Measurements from ENCODE around the gene SMIM36.
"Not testable (repeated sequence)": the region's sequence is repeated elsewhere in the genome, so short reads cannot be mapped to it uniquely, and the experiment has no call there.

Gene SMIM36

GRCh38 chr17:55433029-55433628 is 78.1 kb downstream of the SMIM36 start:
- no peak overlapping the region for H3K4me2 ChIP-seq (ENCODE audit: low read depth, low read length)
- H3K9me2 ChIP-seq (replicated peaks; ENCODE audit: insufficient read depth, low read length): no peaks in the 10 kb centered on the region
- no peak overlapping the region for H3K4me3 ChIP-seq (ENCODE audit: low read length)
- no peaks in the 10 kb centered on the region for H3K27me3 ChIP-seq (replicated peaks; ENCODE audit: insufficient read depth, low read length)
- H3K79me2 ChIP-seq (ENCODE audit: low read length): no peaks in the 10 kb centered on the region
- no peak overlapping the region for H3K9ac ChIP-seq (ENCODE audit: low read length)
- no peaks in the 10 kb centered on the region for H3K36me3 ChIP-seq (replicated peaks; ENCODE audit: insufficient read depth, low read length)
- no peak overlapping the region for H3K27ac ChIP-seq (ENCODE audit: low read length)
- H3F3A ChIP-seq (ENCODE audit: insufficient read depth, low read length): peaks cover 9% of the 10 kb centered on the region
- no peaks in the 10 kb centered on the region for H4K20me1 ChIP-seq (ENCODE audit: insufficient read depth, low read length)
- H2AFZ ChIP-seq (ENCODE audit: low read length): no peak overlapping the region
- H3K9me3 ChIP-seq (replicated peaks; ENCODE audit: insufficient read depth, low read length): no peaks in the 10 kb centered on the region
- DNase-seq: no peak
- peaks cover 19% of the 10 kb centered on the region for H3K4me1 ChIP-seq (ENCODE audit: low read length)
- TF ChIP-seq EZH2 (optimal IDR thresholded peaks at IDR 0.05; ENCODE audit: low read depth, low read length) (no peak), CTCF (IDR thresholded peaks at IDR 0.05; ENCODE audit: low read length) (no peak), EZH2phosphoT487 (IDR thresholded peaks at IDR 0.05; ENCODE audit: low read length) (no peak)

- no peak overlapping the region for H3K27ac ChIP-seq (ENCODE audit: low read length)
- H3K9ac ChIP-seq (ENCODE audit: low read length): no peak overlapping the region
- no peaks in the 10 kb centered on the region for H3K9me2 ChIP-seq (replicated peaks; ENCODE audit: insufficient read depth, low read length)
- no peaks in the 10 kb centered on the region for H3K79me2 ChIP-seq (ENCODE audit: low read length)
- no peak overlapping the region for H3K4me2 ChIP-seq (ENCODE audit: low read depth, low read length)
- H3K27me3 ChIP-seq (replicated peaks; ENCODE audit: insufficient read depth, low read length): no peaks in the 10 kb centered on the region
- H3K4me3 ChIP-seq (ENCODE audit: low read length): no peak overlapping the region
- no peak for TF ChIP-seq CTCF (IDR thresholded peaks at IDR 0.05; ENCODE audit: low read length)
- no peak for TF ChIP-seq EZH2phosphoT487 (IDR thresholded peaks at IDR 0.05; ENCODE audit: low read length)
- no peak for TF ChIP-seq EZH2 (optimal IDR thresholded peaks at IDR 0.05; ENCODE audit: low read depth, low read length)
- H3K36me3 ChIP-seq (replicated peaks; ENCODE audit: insufficient read depth, low read length): no peaks in the 10 kb centered on the region
- peaks cover 15% of the 10 kb centered on the region for H3K4me1 ChIP-seq (ENCODE audit: low read length)
- H3F3A ChIP-seq (ENCODE audit: insufficient read depth, low read length): peaks cover 9% of the 10 kb centered on the region
- H3K9me3 ChIP-seq (replicated peaks; ENCODE audit: insufficient read depth, low read length): no peaks in the 10 kb centered on the region
- DNase-seq: no peak
- H4K20me1 ChIP-seq (ENCODE audit: insufficient read depth, low read length): no peaks in the 10 kb centered on the region
- no peak overlapping the region for H2AFZ ChIP-seq (ENCODE audit: low read length)
Observed at GRCh38 chr17:55432358-55433028, 78.8 kb downstream of the SMIM36 start.

- H3K4me3 ChIP-seq (ENCODE audit: low read length); H3K9me2 ChIP-seq (replicated peaks; ENCODE audit: insufficient read depth, low read length); H3K27me3 ChIP-seq (replicated peaks; ENCODE audit: insufficient read depth, low read length); H3K9ac ChIP-seq (ENCODE audit: low read length); H2AFZ ChIP-seq (ENCODE audit: low read length); H3K27ac ChIP-seq (ENCODE audit: low read length); H3K4me2 ChIP-seq (ENCODE audit: low read depth, low read length); H4K20me1 ChIP-seq (ENCODE audit: insufficient read depth, low read length); H3F3A ChIP-seq (ENCODE audit: insufficient read depth, low read length); H3K79me2 ChIP-seq (ENCODE audit: low read length); DNase-seq; H3K9me3 ChIP-seq (replicated peaks; ENCODE audit: insufficient read depth, low read length); H3K36me3 ChIP-seq (replicated peaks; ENCODE audit: insufficient read depth, low read length): not testable (repeated sequence)
- H3K4me1 ChIP-seq (ENCODE audit: low read length): peaks cover 14% of the 10 kb centered on the region
Observed at GRCh38 chr17:55431914-55432313, 79.3 kb downstream of the SMIM36 start.
